Endodermal cell (in vitro differentiated cells): ENCODE data around the gene GEMIN7. TPM values are rescaled to one million over a fixed set of nuclear protein-coding genes. Genes with fewer than 3 reads are reported as not detected.

Source experiments
- DNase-seq: peaks from one replicate; pipeline ENCODE4 v3.0.0-alpha.2; 2017
- H3K27ac ChIP-seq: 2 replicates; pipeline ENCODE4 v1.5.1; 2013; ENCODE audit warnings: mild to moderate bottlenecking, low read depth, low read length, moderate library complexity
- H3K27me3 ChIP-seq: 2 replicates; pipeline ENCODE4 v1.6.1; 2013; ENCODE audit warnings: mild to moderate bottlenecking, low read length, moderate library complexity; ENCODE audit not compliant: insufficient read depth, control insufficient read depth, poor library complexity, severe bottlenecking
- H3K36me3 ChIP-seq: 2 replicates; pipeline ENCODE4 v1.7.0; 2013; ENCODE audit warnings: mild to moderate bottlenecking, low read length, moderate library complexity; ENCODE audit not compliant: control insufficient read depth, insufficient read depth
- H3K4me1 ChIP-seq: one replicate; pipeline ENCODE4 v1.7.0; 2013; ENCODE audit warnings: low read length; ENCODE audit not compliant: control insufficient read depth, insufficient read depth
- H3K4me3 ChIP-seq: 2 replicates; pipeline ENCODE4 v1.5.1; 2013; ENCODE audit warnings: mild to moderate bottlenecking, low read length, moderate library complexity
- H3K9ac ChIP-seq: 2 replicates; pipeline ENCODE4 v1.6.1; 2013; ENCODE audit warnings: mild to moderate bottlenecking, low read length, moderate library complexity; ENCODE audit not compliant: poor library complexity, severe bottlenecking; ENCODE audit errors: extremely low read depth
- H3K9me3 ChIP-seq: 2 replicates; pipeline ENCODE4 v1.6.1; 2013; ENCODE audit warnings: mild to moderate bottlenecking, low read length, moderate library complexity; ENCODE audit not compliant: control insufficient read depth
- H3K27ac Mint-ChIP-seq: 2 replicates; pipeline ENCODE4 v1.8.0; 2020; ENCODE audit warnings: mixed read lengths
- H3K27me3 Mint-ChIP-seq: 2 replicates; pipeline ENCODE4 v1.8.0; 2021; ENCODE audit warnings: mild to moderate bottlenecking, mixed read lengths; ENCODE audit not compliant: insufficient read depth
- H3K36me3 Mint-ChIP-seq: 2 replicates; pipeline ENCODE4 v1.8.0; 2020; ENCODE audit warnings: low read depth, mixed read lengths
- H3K4me1 Mint-ChIP-seq: 2 replicates; pipeline ENCODE4 v1.8.0; 2020; ENCODE audit warnings: mixed read lengths
- H3K4me3 Mint-ChIP-seq: 2 replicates; pipeline ENCODE4 v1.8.0; 2020; ENCODE audit warnings: mild to moderate bottlenecking, moderate library complexity, mixed read lengths
- H3K9me3 Mint-ChIP-seq: 2 replicates; pipeline ENCODE4 v1.8.0; 2020; ENCODE audit warnings: mild to moderate bottlenecking, mixed read lengths
- WGBS, 2 experiments: methylation state at CpG; one replicate each; pipeline versions ENCODE4 v1.1.5 to v1.1.7; 2013; ENCODE audit warnings: missing lambda C conversion rate in 2 of 2, mixed read lengths in 1 of 2; ENCODE audit not compliant: insufficient coverage in 1 of 2, insufficient read length in 1 of 2; 5-methylcytosine and 5-hydroxymethylcytosine counted together
- total RNA-seq, 2 donors: library from RNA; stranded (reverse); fragmentation: NEBNext Ultra II Directional in 1 of 2; extraction: Animal tissue kit (Norgen Biotek cat#: 25700) in 1 of 2; gene quantifications; 2 replicates in 1 of 2; 3 replicates in 1 of 2; pipeline ENCODE4 v1.2.1, GENCODE V29; 2021
- TF ChIP-seq, protein P1 (sequence below): fragments of 200-600 bp; sonication (generic); conservative IDR thresholded peaks from 2 replicates; pipeline ENCODE4 v1.5.0; 2021; ENCODE audit warnings: antibody characterized with exemption, mild to moderate bottlenecking

GEMIN7 gene
- total RNA-seq, 2 donors from 2014 or later = 56.3 to 56.6 TPM

DNA sequence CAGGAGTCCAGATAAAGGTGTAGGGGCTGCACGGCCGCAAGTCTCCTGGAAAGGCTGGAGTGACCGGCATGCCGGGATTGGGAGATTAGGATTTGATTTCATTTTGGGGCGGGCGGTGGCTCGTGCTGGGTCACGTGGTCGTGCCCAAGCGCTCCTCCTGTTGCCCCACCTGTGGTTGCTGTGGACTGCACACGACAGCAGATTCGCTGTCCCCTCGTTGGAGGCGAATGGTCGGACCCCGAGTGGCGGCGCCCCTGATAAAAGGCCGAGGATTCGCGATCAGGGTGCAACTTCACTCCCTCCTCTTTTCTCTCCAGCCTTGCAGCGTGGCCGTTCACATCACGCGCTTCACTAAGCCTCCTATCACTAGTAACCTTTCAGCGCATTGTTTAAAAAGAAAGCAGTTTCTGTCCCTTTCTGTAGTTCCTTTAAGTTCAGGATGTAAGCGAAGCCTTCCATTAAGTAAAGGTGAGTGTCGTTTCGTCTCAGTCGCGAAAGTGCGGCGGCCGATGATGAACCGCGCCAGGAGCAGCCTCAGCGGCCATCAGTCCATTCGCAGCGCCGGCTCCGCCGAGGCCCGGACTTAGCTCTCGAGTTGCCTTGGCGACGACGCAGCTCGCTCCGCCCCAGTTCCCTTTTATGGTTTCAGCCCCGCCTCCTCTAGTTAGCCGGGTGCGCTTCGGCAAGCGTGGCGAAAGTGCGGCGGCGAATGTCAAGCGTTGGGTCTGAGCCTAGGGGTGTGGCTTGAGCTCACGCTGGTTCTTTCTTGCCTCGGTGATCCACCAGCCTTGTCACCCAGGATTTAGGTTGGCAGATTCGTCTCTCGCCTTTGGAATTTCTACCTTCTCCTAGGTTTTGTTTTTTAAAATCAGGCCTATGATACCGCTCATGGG, 12.2 kb downstream of the GEMIN7 start:
- Histone ChIP-seq H3K9me3 (no peaks in the 10 kb centered on the region), H3K4me1 (no peaks in the 10 kb centered on the region), H3K27ac (peak overlapping the region; percentile 81), H3K4me3 (peak overlapping the region; percentile 97), H3K9ac (peak overlapping the region; percentile 33), H3K27me3 (no peaks in the 10 kb centered on the region), H3K36me3 (peaks cover 58% of the 10 kb centered on the region)
- Mint-ChIP-seq H3K36me3 (peaks cover 49% of the 10 kb centered on the region), H3K27ac (peak overlapping the region; percentile 100), H3K27me3 (no peaks in the 10 kb centered on the region), H3K4me1 (peaks cover 39% of the 10 kb centered on the region), H3K9me3 (no peaks in the 10 kb centered on the region), H3K4me3 (peak overlapping the region; percentile 81)
- TF ChIP-seq, protein P1, sequence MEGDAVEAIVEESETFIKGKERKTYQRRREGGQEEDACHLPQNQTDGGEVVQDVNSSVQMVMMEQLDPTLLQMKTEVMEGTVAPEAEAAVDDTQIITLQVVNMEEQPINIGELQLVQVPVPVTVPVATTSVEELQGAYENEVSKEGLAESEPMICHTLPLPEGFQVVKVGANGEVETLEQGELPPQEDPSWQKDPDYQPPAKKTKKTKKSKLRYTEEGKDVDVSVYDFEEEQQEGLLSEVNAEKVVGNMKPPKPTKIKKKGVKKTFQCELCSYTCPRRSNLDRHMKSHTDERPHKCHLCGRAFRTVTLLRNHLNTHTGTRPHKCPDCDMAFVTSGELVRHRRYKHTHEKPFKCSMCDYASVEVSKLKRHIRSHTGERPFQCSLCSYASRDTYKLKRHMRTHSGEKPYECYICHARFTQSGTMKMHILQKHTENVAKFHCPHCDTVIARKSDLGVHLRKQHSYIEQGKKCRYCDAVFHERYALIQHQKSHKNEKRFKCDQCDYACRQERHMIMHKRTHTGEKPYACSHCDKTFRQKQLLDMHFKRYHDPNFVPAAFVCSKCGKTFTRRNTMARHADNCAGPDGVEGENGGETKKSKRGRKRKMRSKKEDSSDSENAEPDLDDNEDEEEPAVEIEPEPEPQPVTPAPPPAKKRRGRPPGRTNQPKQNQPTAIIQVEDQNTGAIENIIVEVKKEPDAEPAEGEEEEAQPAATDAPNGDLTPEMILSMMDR = no peak
- DNase-seq = peak; percentile 100
- WGBS, 2 experiments = 40 to 49% methylated on average over 60 to 64 of the region's 64 CpGs

DNA sequence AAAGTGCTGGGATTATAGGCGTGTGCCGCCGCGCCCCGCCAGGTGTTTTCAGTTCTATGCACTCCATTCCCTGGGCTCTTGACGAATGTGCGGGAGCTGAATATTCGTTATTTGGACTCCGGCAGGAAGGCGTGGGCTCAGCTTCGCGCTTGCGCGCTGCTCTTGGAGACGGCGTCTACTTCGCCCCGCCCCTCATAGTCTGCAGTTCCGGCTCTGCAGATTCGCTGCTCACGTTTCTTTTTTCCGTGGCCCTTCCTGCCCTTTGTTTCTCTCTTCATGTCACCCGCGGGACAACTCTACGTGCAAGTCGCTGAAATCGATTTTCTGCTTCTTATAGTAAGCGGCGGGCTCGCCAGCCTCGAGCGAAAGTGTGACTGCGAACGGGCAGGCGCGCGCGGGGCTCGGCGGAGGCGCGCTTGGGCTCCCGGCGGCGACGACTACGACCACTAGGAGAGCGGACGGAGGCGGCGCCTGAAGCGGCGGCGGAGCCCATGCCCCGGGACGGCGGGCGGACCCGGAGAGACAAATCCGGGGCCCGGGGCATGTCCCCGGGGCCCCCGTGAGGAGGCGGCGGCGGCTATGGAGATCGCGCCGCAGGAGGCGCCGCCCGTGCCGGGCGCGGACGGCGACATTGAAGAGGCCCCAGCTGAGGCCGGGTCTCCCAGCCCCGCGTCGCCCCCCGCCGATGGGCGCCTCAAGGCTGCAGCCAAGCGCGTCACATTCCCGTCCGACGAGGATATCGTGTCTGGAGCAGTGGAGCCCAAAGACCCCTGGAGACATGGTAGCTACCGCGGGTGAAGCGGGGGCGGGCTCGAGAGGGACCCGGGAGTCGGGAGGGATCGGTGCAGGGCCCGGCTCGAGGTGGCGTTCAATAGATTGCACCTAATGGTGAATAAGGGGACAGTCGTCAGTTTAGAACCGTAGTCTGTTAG, 14.0 kb downstream of the GEMIN7 start, which contains the start of gene PPP1R37:
Gene PPP1R37 (plus strand): TSS at position 433 of the 932 bp plus-strand sequence. CDS start 147 bp downstream, at position 580.
- H3K36me3 Mint-ChIP-seq = peaks cover 39% of the 10 kb centered on the region
- Histone ChIP-seq H3K27ac (peak within 1 kb of the TSS; percentile 95), H3K9me3 (no peaks in the 10 kb centered on the region), H3K4me3 (peak within 1 kb of the TSS; percentile 97), H3K36me3 (peaks cover 52% of the 10 kb centered on the region), H3K9ac (peak within 1 kb of the TSS; percentile 75), H3K4me1 (peaks cover 3% of the 10 kb centered on the region), H3K27me3 (no peaks in the 10 kb centered on the region)
- no peaks in the 10 kb centered on the region for H3K27me3 Mint-ChIP-seq
- peak within 1 kb of the TSS; percentile 100 for H3K27ac Mint-ChIP-seq
- H3K9me3 Mint-ChIP-seq = no peaks in the 10 kb centered on the region
- H3K4me3 Mint-ChIP-seq = peak within 1 kb of the TSS; percentile 81
- TF ChIP-seq, protein P1 = peak; percentile 65
- peak; percentile 97 for DNase-seq
- WGBS, 2 experiments = 0 to 1% methylated on average over 53 to 103 of the region's 103 CpGs
- peaks cover 51% of the 10 kb centered on the region for H3K4me1 Mint-ChIP-seq

DNA sequence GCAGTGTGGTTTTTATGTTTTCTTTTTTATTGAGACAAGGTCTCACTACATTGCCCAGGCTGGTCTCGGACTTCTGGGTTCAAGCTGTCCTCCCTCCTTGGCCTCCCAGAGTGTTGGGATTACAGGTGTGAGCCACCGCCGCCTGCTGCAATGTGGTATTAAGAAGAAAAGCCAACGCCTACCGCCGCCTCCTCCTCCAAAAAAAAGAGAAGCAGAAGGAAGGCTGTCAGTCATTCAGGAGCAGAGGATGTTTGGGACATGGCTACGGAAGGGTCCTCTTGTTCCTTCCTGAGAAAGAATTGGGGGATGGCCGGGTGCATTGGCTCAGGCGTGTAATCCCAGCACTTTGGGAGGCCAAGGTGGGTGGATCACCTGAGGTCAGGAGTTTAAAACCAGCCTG, 15.1 kb downstream of the GEMIN7 start:
- peak; percentile 36 for DNase-seq
- Mint-ChIP-seq H3K9me3 (no peaks in the 10 kb centered on the region), H3K4me1 (peaks cover 62% of the 10 kb centered on the region), H3K36me3 (peaks cover 29% of the 10 kb centered on the region), H3K27ac (no peak overlapping the region), H3K4me3 (peak overlapping the region; percentile 81), H3K27me3 (no peaks in the 10 kb centered on the region)
- peaks cover 5% of the 10 kb centered on the region for H3K27me3 ChIP-seq
- H3K36me3 ChIP-seq = peaks cover 43% of the 10 kb centered on the region
- H3K9me3 ChIP-seq = no peaks in the 10 kb centered on the region
- no peak overlapping the region for H3K27ac ChIP-seq
- peak overlapping the region; percentile 75 for H3K9ac ChIP-seq
- TF ChIP-seq, protein P1 = no peak
- peak overlapping the region; percentile 97 for H3K4me3 ChIP-seq
- WGBS, 2 experiments = 85 to 87% methylated on average over 5 to 9 of the region's 9 CpGs
- H3K4me1 ChIP-seq = peaks cover 12% of the 10 kb centered on the region
